ENCODE results near the gene UNC5B. TPM values are rescaled to one million over a fixed set of nuclear protein-coding genes. Genes with fewer than 3 reads are reported as not detected.

Gene UNC5B
- total RNA-seq, 6 donors from 2014 or later: 8.4 to 27.7 (median 20.5) TPM

DNA sequence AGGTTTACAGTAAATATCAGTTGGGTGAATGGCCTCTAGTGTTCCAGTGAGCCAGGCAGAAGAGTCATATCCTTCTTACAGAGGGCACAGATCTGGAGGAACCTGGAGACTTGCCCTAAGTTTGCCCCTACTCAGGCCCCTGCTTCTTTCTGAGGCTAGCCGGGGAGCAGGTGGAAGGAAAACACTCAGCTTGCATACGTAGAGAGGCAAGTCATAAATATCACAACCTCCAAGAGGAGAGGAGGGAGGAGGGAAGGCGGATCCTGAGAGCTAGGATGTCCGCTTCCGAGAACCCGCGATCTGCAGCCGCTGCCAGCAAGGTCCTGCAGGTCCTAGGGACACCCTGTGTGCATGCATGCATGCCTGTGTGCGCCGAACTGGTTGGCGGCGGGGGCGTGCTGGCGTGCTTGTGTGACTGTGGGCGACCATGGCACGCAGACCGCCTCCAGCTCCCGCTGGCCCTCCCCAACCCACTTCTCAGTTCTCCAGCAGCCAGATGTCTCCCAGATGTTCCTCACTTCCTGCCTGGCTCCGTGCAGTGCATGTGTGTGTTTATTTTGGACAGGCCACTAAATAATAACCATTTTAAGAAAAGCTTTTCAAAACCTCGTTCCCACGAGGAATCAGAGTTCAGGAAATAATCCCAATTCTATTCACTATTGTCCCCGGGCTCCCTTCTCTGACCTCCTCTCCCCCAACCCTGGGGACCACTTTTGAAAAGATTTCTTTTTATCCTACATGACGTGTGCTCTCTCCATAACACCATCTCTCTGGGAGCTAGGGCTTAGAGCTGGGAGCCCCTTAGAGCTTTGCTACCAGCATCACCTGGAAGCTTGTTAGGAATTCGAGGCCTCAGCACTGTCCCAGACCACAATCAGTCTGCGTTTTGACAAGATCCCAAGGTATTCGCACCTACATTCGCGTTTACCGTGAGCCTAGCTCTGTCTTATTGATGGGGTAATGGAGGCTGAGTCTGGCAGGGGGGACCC, 32.4 kb downstream of the UNC5B start:
- Histone ChIP-seq H3K4me1 (peaks cover 67 to 73% (median 68%) of the 10 kb centered on the region in 4 donors), H3K36me3 (no peaks in the 10 kb centered on the region), H3K4me3 (peak overlapping the region in 3 of 4 donors; percentile 13 to 39 (median 23)), H3K27ac (peak overlapping the region; percentile 55 to 83 (median 61)), H3K27me3 (no peaks in the 10 kb centered on the region), H3K9me3 (no peaks in the 10 kb centered on the region)
- TF ChIP-seq, protein P1, sequence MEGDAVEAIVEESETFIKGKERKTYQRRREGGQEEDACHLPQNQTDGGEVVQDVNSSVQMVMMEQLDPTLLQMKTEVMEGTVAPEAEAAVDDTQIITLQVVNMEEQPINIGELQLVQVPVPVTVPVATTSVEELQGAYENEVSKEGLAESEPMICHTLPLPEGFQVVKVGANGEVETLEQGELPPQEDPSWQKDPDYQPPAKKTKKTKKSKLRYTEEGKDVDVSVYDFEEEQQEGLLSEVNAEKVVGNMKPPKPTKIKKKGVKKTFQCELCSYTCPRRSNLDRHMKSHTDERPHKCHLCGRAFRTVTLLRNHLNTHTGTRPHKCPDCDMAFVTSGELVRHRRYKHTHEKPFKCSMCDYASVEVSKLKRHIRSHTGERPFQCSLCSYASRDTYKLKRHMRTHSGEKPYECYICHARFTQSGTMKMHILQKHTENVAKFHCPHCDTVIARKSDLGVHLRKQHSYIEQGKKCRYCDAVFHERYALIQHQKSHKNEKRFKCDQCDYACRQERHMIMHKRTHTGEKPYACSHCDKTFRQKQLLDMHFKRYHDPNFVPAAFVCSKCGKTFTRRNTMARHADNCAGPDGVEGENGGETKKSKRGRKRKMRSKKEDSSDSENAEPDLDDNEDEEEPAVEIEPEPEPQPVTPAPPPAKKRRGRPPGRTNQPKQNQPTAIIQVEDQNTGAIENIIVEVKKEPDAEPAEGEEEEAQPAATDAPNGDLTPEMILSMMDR (IDR thresholded peaks at IDR 0.05): no peak
- peak; percentile 20 to 29 for TF ChIP-seq POLR2AphosphoS5 (IDR thresholded peaks at IDR 0.05)
- 39 to 45% methylated on average over 14 to 28 of the region's 29 CpGs for WGBS, 2 donors
- DNase-seq (peak in 1 of 2 donors; percentile 87), ATAC-seq (ENCODE audit: low FRiP score in 2 of 2) (peak in 1 of 2 donors; percentile 76)

- TF ChIP-seq POLR2AphosphoS5 (IDR thresholded peaks at IDR 0.05): no peak
- TF ChIP-seq, protein P1 (IDR thresholded peaks at IDR 0.05): no peak
- TF ChIP-seq POLR2A (IDR thresholded peaks at IDR 0.05): no peak
- TF ChIP-seq EP300 (IDR thresholded peaks at IDR 0.05): no peak
- Histone ChIP-seq H3K36me3 (no peaks in the 10 kb centered on the region), H3K27ac (peak overlapping the region; percentile 55 to 83 (median 61)), H3K27me3 (no peaks in the 10 kb centered on the region), H3K4me1 (peaks cover 58 to 63% (median 59%) of the 10 kb centered on the region in 4 donors), H3K4me3 (no peak overlapping the region), H3K9me3 (no peaks in the 10 kb centered on the region)
- ATAC-seq (ENCODE audit: low FRiP score in 2 of 2): no peak
- WGBS, 2 donors: 88 to 94% methylated on average over 18 to 21 of the region's 21 CpGs
- no peak for DNase-seq
Measured at GRCh38 chr10:71245420-71246325, 33.3 kb downstream of the UNC5B start.

DNA sequence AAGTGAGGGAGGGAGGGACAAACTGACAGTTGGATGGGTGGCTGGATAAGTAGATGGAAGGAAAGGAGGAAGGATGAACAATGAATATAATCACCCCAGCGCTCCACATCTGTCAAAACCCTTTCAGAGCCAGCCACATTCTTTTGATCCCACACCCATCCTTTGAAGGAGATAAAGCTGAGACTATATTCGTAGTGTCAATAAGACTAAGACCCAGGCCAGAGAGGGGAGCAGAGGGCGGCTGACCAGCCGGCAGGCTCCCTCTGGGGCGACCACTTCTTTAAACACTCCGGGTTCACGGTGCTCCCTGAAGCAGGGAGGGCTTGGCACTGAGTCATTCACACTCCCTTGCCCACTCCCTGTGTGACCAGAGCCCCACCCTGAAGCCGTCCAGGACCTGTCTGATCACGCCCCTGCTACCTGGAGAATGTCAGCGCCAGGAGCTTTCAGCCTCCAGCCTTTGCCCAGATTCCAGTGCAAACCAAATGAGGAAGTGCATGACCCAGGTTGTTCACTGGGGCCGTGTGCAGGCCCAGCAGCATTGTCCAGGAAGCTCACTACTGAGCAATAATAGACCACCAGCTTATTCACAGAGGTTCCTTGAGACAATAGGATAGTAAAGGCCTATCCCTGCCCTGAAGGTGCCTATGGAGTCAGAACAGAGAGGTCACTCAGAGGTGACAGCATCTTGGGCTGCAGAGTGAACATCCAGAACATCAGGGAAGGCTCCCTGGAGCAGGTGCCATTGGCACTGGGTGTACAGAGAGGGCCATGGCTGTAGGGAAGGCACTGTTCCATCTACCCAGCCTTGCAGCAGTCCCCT, 34.4 kb downstream of the UNC5B start:
- 32 to 35% methylated on average over 6 to 11 of the region's 11 CpGs for whole genome bisulfite sequencing, 2 donors
- H3K9me3 ChIP-seq: no peaks in the 10 kb centered on the region
- no peaks in the 10 kb centered on the region for H3K36me3 ChIP-seq
- DNase-seq (peak in 1 of 2 donors; percentile 47), ATAC-seq (ENCODE audit: low FRiP score in 2 of 2) (peak; percentile 3 to 9)
- no peaks in the 10 kb centered on the region for H3K27me3 ChIP-seq
- no peak overlapping the region for H3K4me3 ChIP-seq
- H3K4me1 ChIP-seq: peaks cover 49 to 54% (median 52%) of the 10 kb centered on the region in 4 donors
- TF ChIP-seq, protein P1 (IDR thresholded peaks at IDR 0.05): no peak
- TF ChIP-seq EP300 (IDR thresholded peaks at IDR 0.05): no peak
- TF ChIP-seq POLR2AphosphoS5 (IDR thresholded peaks at IDR 0.05): no peak
- no peak for TF ChIP-seq POLR2A (IDR thresholded peaks at IDR 0.05)
- H3K27ac ChIP-seq: peak overlapping the region in 1 of 4 donors; percentile 24

DNA sequence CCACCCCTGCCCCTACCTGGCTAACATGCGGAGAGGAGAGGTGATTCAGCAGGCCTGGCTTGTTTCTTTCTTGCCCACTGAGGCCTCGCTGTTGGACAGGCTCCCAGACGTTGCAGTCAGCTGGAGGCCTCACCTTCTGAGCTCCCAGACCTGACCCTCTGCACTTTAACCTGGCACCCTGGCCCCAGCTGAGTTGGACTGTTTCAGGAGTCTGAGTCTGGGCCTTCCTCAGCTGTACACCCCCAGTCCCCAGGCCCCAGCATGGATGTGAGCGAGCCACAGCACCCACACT, 35.0 kb downstream of the UNC5B start:
- Histone ChIP-seq H3K36me3 (no peaks in the 10 kb centered on the region), H3K27me3 (no peaks in the 10 kb centered on the region), H3K4me1 (peaks cover 45 to 51% (median 47%) of the 10 kb centered on the region in 4 donors), H3K4me3 (no peak overlapping the region), H3K27ac (peak overlapping the region in 1 of 4 donors; percentile 24), H3K9me3 (no peaks in the 10 kb centered on the region)
- no peak for DNase-seq
- ATAC-seq (ENCODE audit: low FRiP score in 2 of 2): no peak
- 81 to 100% methylated on average over 1 to 4 of the region's 4 CpGs for WGBS, 2 donors
- no peak for TF ChIP-seq EP300 (IDR thresholded peaks at IDR 0.05)

All from upper lobe of left lung (tissue), 6 donors.